ENCODE results near the gene JARID2.

Gene JARID2

GRCh38 chr6:15356937-15357336 is 111.1 kb downstream of the JARID2 start:
- intact Hi-C loops (cut with DNase I) = no loop called here
- no peak for DNase-seq

DNA sequence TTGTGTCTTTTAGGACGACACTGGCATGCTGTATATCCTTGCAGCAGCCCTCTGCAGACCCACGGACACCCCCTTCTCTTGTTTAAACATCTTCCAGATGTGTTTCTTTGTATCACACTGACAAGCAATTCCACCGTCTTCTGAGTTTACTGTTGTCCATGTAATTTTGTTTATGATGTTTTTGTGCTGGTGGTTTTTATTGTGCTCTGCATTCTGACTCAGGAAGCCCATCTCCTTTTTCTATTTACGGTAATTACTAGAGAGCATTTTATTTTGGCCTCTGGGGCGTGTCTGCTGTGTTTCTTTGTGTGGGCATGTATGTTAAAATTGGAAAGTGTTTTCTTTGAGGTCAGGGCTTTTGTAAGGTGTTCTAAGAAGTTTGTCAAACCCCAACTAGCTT is 111.9 kb downstream of the JARID2 start:
- intact Hi-C loops (cut with DNase I) = no loop called here
- no peak for DNase-seq

GRCh38 chr6:15358579-15359327 is 112.9 kb downstream of the JARID2 start:
- no peak for DNase-seq
- intact Hi-C loops (cut with DNase I) = no loop called here

- intact Hi-C loops (cut with DNase I) = no loop called here
- peak in 34 of 42 donors; percentile 14 to 83 (median 43) for DNase-seq
Observed at GRCh38 chr6:15359335-15359862, 113.5 kb downstream of the JARID2 start.

GRCh38 chr6:15360300-15360699 is 114.4 kb downstream of the JARID2 start:
- no peak for DNase-seq
- intact Hi-C loops (cut with DNase I) = no loop called here

DNA sequence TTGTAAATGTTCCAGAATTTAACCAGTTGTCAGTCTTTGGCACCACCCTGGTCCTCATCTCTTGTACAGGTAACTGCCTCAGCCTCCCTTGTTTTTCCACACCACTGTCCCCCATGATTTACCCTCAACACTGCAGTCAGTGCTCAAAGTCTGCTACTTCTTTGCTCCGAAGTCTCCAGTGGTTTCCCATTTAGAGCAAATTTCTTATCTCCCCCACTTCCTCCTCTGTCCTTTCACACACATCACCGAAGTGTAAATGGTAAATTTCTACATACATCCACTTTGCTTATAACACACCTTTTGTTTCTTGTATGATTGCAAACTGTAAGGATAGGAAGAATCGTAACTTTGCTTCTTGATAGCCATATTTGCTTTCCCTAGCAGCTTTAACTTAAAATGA is 115.3 kb downstream of the JARID2 start:
- intact Hi-C loops (cut with DNase I) = no loop called here
- no peak for DNase-seq

GRCh38 chr6:15362274-15363160 is 116.6 kb downstream of the JARID2 start:
- intact Hi-C loops (cut with DNase I) = no loop called here
- no peak for DNase-seq

GRCh38 chr6:15363164-15363522 is 117.3 kb downstream of the JARID2 start:
- DNase-seq = no peak
- intact Hi-C loops (cut with DNase I) = no loop called here

GRCh38 chr6:15363523-15364400 is 117.9 kb downstream of the JARID2 start:
- no peak for DNase-seq
- intact Hi-C loops (cut with DNase I) = no loop called here

DNA sequence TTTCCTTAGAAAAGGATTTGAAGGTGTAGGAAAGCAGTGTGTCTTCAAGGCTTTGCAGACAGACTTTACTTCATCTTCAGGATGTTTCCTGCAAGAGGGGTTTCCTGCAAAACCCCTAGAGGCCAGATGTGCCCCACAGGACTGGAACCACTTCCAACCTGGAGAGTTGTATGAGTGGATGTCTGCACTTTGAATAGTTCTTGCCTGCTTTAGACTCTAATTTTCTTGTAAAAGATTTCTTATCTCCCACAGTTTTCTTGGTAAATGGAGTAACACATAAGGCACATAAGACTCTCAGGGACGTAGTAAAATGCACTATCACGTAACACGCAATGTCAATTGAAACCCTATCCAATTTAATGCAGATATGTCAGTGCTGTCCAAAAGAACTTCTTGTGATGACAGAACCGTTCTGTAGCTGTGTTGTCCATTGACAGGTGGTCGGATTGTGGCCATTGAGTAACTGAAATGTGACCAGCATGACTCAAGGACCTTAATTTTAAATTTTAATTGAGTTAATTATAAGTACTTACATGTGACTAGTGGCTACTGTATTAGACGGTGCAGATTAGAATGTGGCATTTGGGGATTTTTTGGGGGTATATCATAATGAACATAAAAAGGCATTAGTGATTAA is 118.7 kb downstream of the JARID2 start:
- no peak for DNase-seq
- intact Hi-C loops (cut with DNase I) = no loop called here

DNA sequence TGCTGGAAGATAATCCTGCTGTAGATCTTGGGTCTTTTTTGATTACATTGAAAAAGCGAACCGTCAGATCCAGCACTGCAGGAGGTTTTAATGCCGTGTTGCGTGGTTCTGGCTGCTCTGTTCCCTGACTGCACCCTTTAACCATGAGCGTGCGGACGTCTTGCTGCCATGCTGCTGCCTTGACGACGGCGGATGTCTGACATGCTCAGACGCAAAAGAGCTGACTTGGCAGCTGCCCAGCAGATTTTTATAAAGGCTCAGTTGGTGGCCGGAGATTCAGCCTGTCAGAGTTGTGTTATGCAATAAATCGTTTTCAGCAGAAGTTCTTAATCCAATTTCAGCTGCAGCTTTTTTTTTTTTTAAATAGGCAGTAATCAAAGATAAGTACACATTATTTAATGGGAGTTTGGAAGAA is 119.4 kb downstream of the JARID2 start:
- peak; percentile 46 to 91 (median 75) for DNase-seq
- intact Hi-C loops (cut with DNase I) = no loop called here

GRCh38 chr6:15366003-15366535 is 120.2 kb downstream of the JARID2 start:
- intact Hi-C loops (cut with DNase I) = no loop called here
- no peak for DNase-seq

- intact Hi-C loops (cut with DNase I) = no loop called here
- DNase-seq = no peak
Observed at GRCh38 chr6:15366879-15367278, 121.0 kb downstream of the JARID2 start.

DNA sequence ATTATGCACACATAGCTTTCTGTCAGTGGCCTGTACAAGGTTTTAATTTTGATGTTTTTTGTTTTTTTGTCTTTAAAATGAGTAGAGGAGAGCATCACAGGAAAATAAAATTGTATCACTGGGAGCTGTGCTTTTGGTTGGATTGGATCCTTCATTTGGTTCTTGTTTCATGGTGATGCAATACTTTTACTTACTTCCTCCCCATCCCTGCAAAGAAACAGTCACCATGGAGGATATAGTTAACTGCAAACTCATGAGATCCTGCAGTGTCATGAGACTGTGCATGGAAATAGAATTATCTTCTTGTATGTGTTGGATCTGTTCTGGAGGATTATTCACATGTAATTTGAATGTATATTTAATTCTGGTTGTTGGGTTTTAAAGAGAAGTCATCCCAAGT is 122.3 kb downstream of the JARID2 start:
- intact Hi-C loops (cut with DNase I) = no loop called here
- no peak for DNase-seq

DNA sequence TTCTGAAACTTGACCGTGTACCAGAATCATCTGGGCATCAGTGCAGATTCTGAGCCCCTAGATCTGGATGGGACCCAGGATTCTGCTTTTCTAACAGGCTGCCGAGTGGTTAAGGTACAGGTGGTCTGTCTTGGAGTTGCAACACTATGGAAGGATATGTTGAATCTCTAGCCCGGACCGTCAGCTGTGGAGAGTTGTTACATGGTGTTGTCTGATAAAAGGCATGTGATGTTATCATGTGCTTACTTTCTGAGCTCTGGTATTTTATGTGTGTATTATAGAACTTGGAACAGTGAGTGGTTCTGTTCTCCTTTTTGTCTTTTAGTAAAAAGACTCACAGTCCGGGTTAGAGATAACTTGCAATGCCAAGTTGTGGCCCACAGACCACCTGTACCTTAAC is 123.0 kb downstream of the JARID2 start:
- intact Hi-C loops (cut with DNase I) = no loop called here
- DNase-seq = no peak

DNA sequence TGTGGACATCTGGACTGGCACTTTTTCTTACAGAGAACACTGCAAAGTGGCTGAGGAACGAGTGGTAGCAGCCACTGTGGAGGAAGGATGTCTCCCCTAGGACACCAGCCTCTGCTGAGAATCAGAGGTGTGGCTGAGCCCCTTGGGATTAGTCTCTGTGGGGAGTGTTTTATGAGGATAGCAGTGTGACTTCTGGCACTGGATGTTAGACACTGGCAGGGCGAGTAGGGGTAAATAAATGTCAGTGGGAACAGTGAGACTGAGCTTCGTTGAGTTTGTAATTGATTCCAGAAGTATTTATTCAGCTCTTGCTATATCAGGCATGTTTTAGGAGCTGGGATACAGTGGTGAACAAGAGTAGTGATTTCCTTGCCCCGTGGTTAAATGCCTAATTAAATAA is 124.0 kb downstream of the JARID2 start:
- intact Hi-C loops (cut with DNase I) = no loop called here
- DNase-seq = no peak

- no peak for DNase-seq
- intact Hi-C loops (cut with DNase I) = no loop called here
Observed at GRCh38 chr6:15370733-15371671, 125.1 kb downstream of the JARID2 start.

- DNase-seq = no peak
- intact Hi-C loops (cut with DNase I) = no loop called here
Observed at GRCh38 chr6:15372932-15373331, 127.1 kb downstream of the JARID2 start.

Measured in head of caudate nucleus (tissue), 42 donors.